Measurements from ENCODE around the gene CCDC87. TPM values are rescaled to one million over a fixed set of nuclear protein-coding genes. Genes with fewer than 3 reads are reported as not detected.

The CCDC87 gene
- total RNA-seq, 4 donors from 2014 or later = 0.27 to 1.2 (median 1.1) TPM

GRCh38 chr11:66625041-66625751 is 32.3 kb upstream of the CCDC87 start:
- Histone ChIP-seq H3K4me1 (peaks cover 6 to 84% (median 30%) of the 10 kb centered on the region in 3 donors), H3K4me3 (no peak overlapping the region), H3K36me3 (peaks cover 0 to 70% of the 10 kb centered on the region in 2 donors), H3K27me3 (no peaks in the 10 kb centered on the region), H3K9me3 (no peaks in the 10 kb centered on the region), H3K27ac (peak overlapping the region in 3 of 4 donors; percentile 90 to 98 (median 94))
- no peak for ATAC-seq
- TF ChIP-seq POLR2AphosphoS5 (IDR thresholded peaks at IDR 0.05) (no peak), POLR2A (IDR thresholded peaks at IDR 0.05) (no peak), EP300 (IDR thresholded peaks at IDR 0.05) (no peak), CTCF (IDR thresholded peaks at IDR 0.05) (no peak)
- 75% methylated on average over 4 of the region's 26 CpGs; no CpG with 5 or more reads in 1 of the 2 donors for WGBS, 2 donors (ENCODE audit: low coverage in 1 of 2)

DNA sequence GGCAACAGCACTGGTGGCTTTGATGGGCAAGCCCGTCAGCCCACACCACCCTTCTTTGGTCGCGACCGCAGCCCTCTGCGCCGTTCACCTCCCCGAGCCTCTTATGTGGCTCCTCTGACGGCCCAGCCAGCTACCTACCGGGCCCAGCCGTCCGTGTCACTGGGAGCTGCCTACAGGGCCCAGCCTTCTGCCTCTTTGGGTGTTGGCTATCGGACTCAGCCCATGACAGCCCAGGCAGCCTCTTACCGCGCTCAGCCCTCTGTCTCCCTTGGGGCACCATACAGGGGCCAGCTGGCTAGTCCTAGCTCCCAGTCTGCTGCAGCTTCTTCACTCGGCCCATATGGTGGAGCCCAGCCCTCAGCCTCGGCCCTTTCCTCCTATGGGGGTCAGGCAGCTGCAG is 31.6 kb upstream of the CCDC87 start:
- Histone ChIP-seq H3K36me3 (peaks cover 0 to 63% of the 10 kb centered on the region in 2 donors), H3K9me3 (no peaks in the 10 kb centered on the region), H3K4me1 (peaks cover 6 to 88% (median 35%) of the 10 kb centered on the region in 3 donors), H3K27ac (peak overlapping the region; percentile 7 to 98 (median 92)), H3K27me3 (no peaks in the 10 kb centered on the region), H3K4me3 (no peak overlapping the region)
- TF ChIP-seq POLR2A (IDR thresholded peaks at IDR 0.05) (no peak), CTCF (IDR thresholded peaks at IDR 0.05) (no peak), POLR2AphosphoS5 (IDR thresholded peaks at IDR 0.05) (no peak), EP300 (IDR thresholded peaks at IDR 0.05) (no peak)
- no peak for ATAC-seq
- 80% methylated on average over 1 of the region's 16 CpGs; no CpG with 5 or more reads in 1 of the 2 donors for WGBS, 2 donors (ENCODE audit: low coverage in 1 of 2)

GRCh38 chr11:66619080-66619554 is 26.3 kb upstream of the CCDC87 start:
- Histone ChIP-seq H3K27ac (peak overlapping the region; percentile 88 to 98 (median 96)), H3K4me3 (peak overlapping the region; percentile 71 to 90), H3K27me3 (no peaks in the 10 kb centered on the region), H3K36me3 (peaks cover 0 to 9% of the 10 kb centered on the region in 2 donors), H3K4me1 (peaks cover 6 to 79% (median 35%) of the 10 kb centered on the region in 3 donors), H3K9me3 (no peaks in the 10 kb centered on the region)
- peak; percentile 89 for TF ChIP-seq POLR2AphosphoS5 (IDR thresholded peaks at IDR 0.05)
- TF ChIP-seq POLR2A (IDR thresholded peaks at IDR 0.05) = no peak
- no peak for ATAC-seq
- WGBS, 2 donors (ENCODE audit: low coverage in 1 of 2) = 20 to 32% methylated on average over 4 of the region's 4 CpGs

DNA sequence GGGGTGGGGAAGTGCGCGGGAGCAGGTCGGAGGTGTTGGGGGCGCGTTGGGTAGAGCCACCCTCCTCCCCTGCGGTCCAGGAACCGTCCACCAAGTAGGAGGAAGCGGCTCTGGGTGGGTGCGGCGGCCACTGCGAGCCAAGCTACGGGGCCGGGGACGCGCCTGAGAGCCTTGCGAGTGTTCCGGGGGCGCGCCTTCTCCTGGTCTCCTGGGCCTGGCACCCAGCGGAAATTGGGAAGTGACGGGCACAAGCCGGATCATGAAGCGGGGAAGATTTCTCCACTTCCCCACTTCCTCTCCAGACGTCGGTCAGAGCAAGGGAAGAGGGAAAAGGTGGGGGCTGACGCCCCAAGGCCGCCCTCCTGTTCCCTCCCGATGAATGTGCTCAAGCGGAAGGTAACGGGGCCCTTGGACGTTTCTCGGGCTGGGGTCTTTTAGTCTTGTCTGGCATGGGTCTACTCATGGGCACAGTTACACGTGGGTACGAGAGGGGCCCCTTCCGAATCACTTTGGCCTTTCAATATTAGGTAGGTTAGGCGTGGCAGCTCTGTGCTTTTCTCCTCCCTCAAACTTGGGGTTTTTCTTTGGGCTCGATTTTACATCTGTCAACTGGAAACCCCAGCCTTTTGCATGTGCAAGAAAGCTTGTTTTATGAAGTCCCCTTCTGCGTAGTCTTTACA is 24.4 kb upstream of the CCDC87 start:
- peak; percentile 29 for ATAC-seq
- H3K27ac ChIP-seq = peak overlapping the region; percentile 88 to 98 (median 96)
- WGBS, 2 donors (ENCODE audit: low coverage in 1 of 2) = 0 to 4% methylated on average over 6 of the region's 38 CpGs
- peak overlapping the region; percentile 71 to 90 for H3K4me3 ChIP-seq
- no peaks in the 10 kb centered on the region for H3K36me3 ChIP-seq
- no peaks in the 10 kb centered on the region for H3K9me3 ChIP-seq
- H3K27me3 ChIP-seq = no peaks in the 10 kb centered on the region
- peaks cover 0 to 60% (median 21%) of the 10 kb centered on the region in 3 donors for H3K4me1 ChIP-seq
- no peak for TF ChIP-seq CTCF (IDR thresholded peaks at IDR 0.05)
- TF ChIP-seq POLR2AphosphoS5 (IDR thresholded peaks at IDR 0.05) = peak; percentile 5
- no peak for TF ChIP-seq POLR2A (IDR thresholded peaks at IDR 0.05)
- no peak for TF ChIP-seq EP300 (IDR thresholded peaks at IDR 0.05)

GRCh38 chr11:66616379-66617154 is 23.7 kb upstream of the CCDC87 start, which contains the start of gene RBM14:
TSS of gene RBM14 (plus strand) at chr11:66616630. CDS start at chr11:66616721, 91 bp downstream.
- TF ChIP-seq POLR2AphosphoS5 (IDR thresholded peaks at IDR 0.05) = peak; percentile 100
- no peak for TF ChIP-seq CTCF (IDR thresholded peaks at IDR 0.05)
- TF ChIP-seq POLR2A (IDR thresholded peaks at IDR 0.05) = peak; percentile 99
- 0% methylated on average over 4 to 6 of the region's 90 CpGs for WGBS, 2 donors (ENCODE audit: low coverage in 1 of 2)
- H3K4me3 ChIP-seq = peak within 1 kb of the TSS; percentile 71 to 90
- peaks cover 0 to 53% (median 21%) of the 10 kb centered on the region in 3 donors for H3K4me1 ChIP-seq
- no peaks in the 10 kb centered on the region for H3K36me3 ChIP-seq
- H3K27me3 ChIP-seq = no peaks in the 10 kb centered on the region
- H3K9me3 ChIP-seq = no peaks in the 10 kb centered on the region
- ATAC-seq = peak; percentile 98
- H3K27ac ChIP-seq = peak within 1 kb of the TSS; percentile 88 to 98 (median 96)
